ENCODE results near the gene GALNT10. TPM values are rescaled to one million over a fixed set of nuclear protein-coding genes. Genes with fewer than 3 reads are reported as not detected.

GALNT10 gene
- total and polyA plus RNA-seq, 2 of the 8 experiments (the other 6 are each of a cell fraction or from before 2014, with no cell fraction given): 4.6 to 15.5 TPM

DNA sequence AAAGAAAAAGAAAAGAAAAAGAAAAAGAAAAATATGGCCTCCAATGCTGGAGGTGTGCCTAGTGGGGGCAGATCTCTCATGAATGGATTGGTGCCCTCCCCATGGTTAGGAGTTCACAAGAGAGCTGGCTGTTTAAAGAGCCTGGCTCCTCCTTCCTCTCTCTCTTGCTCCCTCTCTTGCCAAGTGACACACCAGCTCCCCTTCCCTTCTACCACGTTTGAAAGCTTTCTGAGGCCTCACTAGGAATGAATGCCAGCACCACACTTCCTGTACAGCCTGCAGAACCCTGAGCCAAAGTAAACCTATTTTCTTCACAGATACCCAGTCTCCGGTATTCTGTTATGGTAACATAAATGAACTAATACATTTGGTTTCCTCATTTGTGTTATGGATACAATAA lies 14.4 kb upstream of the GALNT10 start:
- H2BK15ac ChIP-seq (ENCODE audit: low read length): no peak overlapping the region
- H3K4me1 ChIP-seq (replicated peaks in 1 of 4; ENCODE audit: control insufficient read depth in 3 of 4, insufficient read depth in 4 of 4, low read length in 3 of 4): no peaks in the 10 kb centered on the region
- POLR2A ChIA-PET (ENCODE audit: partially characterized antibody): interaction anchor here (0.7 kb wide), 1 partner anchor 10 kb away, joined by 3 read pairs; no protein-coding TSS in a partner anchor
- no peaks in the 10 kb centered on the region; the same call in 1 of the 2 replicates for H3K23me2 ChIP-seq (ENCODE audit: low read depth, low read length)
- no peak overlapping the region for H4K91ac ChIP-seq (replicated peaks; ENCODE audit: insufficient read length, low read length)
- no peak overlapping the region for H2BK20ac ChIP-seq (ENCODE audit: low read length)
- H3K4me3 ChIP-seq (ENCODE audit: extremely low read depth in 1 of 4, insufficient read depth in 2 of 4, low read depth in 3 of 4, low read length in 4 of 4): no peak overlapping the region
- no peak overlapping the region for H3K4ac ChIP-seq (replicated peaks; ENCODE audit: insufficient read length, low read depth, low read length)
- H3K27ac ChIP-seq (ENCODE audit: low read depth, low read length): no peak overlapping the region
- no peaks in the 10 kb centered on the region for H3K79me1 ChIP-seq (ENCODE audit: low read depth, low read length)
- WGBS, 2 experiments (ENCODE audit: extremely low coverage in 1 of 2, insufficient coverage in 1 of 2, insufficient read length in 1 of 2, insufficient replicate concordance in 2 of 2, low coverage in 1 of 2, low lambda C conversion rate in 2 of 2, missing lambda C conversion rate in 1 of 2): 53% methylated on average over 2 of the region's 2 CpGs; no CpG with 5 or more reads in 1 of the 2 experiments
- no peaks in the 10 kb centered on the region for H3K36me3 ChIP-seq (ENCODE audit: control insufficient read depth in 2 of 4, insufficient read depth in 4 of 4, low read length in 3 of 4)
- no peaks in the 10 kb centered on the region for H4K20me1 ChIP-seq (replicated peaks in 1 of 2; ENCODE audit: control insufficient read depth in 1 of 2, insufficient read depth in 2 of 2, low read length in 2 of 2)
- no peaks in the 10 kb centered on the region for H3K27me3 ChIP-seq (replicated peaks in 1 of 4; ENCODE audit: control insufficient read depth in 3 of 4, extremely low read depth in 1 of 4, insufficient read depth in 3 of 4, low read length in 3 of 4)
- no peak for FAIRE-seq
- no peaks in the 10 kb centered on the region for H3K9me3 ChIP-seq (ENCODE audit: insufficient read depth in 2 of 2, low read depth in 1 of 2, low read length in 1 of 2)
- no peak overlapping the region for H4K5ac ChIP-seq (ENCODE audit: insufficient read length, low read depth, low read length)
- no peak overlapping the region for H3K23ac ChIP-seq (ENCODE audit: insufficient read length)
- H3K18ac ChIP-seq (ENCODE audit: extremely low read depth, low read length): no peak overlapping the region
- CTCF ChIA-PET (ENCODE audit: partially characterized antibody): interaction anchor here (0.7 to 15.1 kb wide), 11 partner anchors 9 to 395 kb away, joined by 3 to 211 read pairs (median 5); no protein-coding TSS in a partner anchor
- no peak for DNase-seq (ENCODE audit: low read depth in 1 of 2, low spot score in 2 of 2)
- no peak overlapping the region for H3K9ac ChIP-seq (replicated peaks in 1 of 4; ENCODE audit: extremely low read depth in 1 of 4, low read depth in 3 of 4, low read length in 3 of 4)
- H2AK5ac ChIP-seq (ENCODE audit: low read depth, low read length): no peak overlapping the region
- H4K8ac ChIP-seq (ENCODE audit: extremely low read depth, insufficient read depth, low read length): no peak overlapping the region
- no peak overlapping the region for H2BK120ac ChIP-seq (replicated peaks; ENCODE audit: low read depth, low read length)
- H3K4me2 ChIP-seq (ENCODE audit: insufficient read depth in 1 of 2, low read depth in 2 of 2, low read length in 2 of 2): no peak overlapping the region
- H3K79me2 ChIP-seq (ENCODE audit: control insufficient read depth in 1 of 2, insufficient read depth in 2 of 2, low read length in 2 of 2): no peaks in the 10 kb centered on the region
- no peak overlapping the region for H2AFZ ChIP-seq (ENCODE audit: low read length)
- no peak overlapping the region for H3K14ac ChIP-seq (ENCODE audit: insufficient read length)
- H3K56ac ChIP-seq (replicated peaks; ENCODE audit: insufficient read length, low read depth, low read length): no peak overlapping the region
- no peak overlapping the region for H2BK12ac ChIP-seq (ENCODE audit: low read depth, low read length)
- no peak overlapping the region for H2BK5ac ChIP-seq (ENCODE audit: low read depth, low read length)
- no peak for TF ChIP-seq SIN3A (conservative IDR thresholded peaks at IDR 0.05 in 1 of 2, IDR thresholded peaks at IDR 0.05 in 1 of 2; ENCODE audit: low read depth in 1 of 2, low read length in 2 of 2)
- no peak for TF ChIP-seq RXRA (IDR thresholded peaks at IDR 0.05; ENCODE audit: insufficient read depth, low read depth, low read length)
- TF ChIP-seq SP2 (IDR thresholded peaks at IDR 0.05; ENCODE audit: low read length): no peak
